ENCODE measurements around the gene RALGAPA1.
"Not testable (repeated sequence)": the region's sequence is repeated elsewhere in the genome, so short reads cannot be mapped to it uniquely, and the experiment has no call there.

The RALGAPA1 gene

DNA sequence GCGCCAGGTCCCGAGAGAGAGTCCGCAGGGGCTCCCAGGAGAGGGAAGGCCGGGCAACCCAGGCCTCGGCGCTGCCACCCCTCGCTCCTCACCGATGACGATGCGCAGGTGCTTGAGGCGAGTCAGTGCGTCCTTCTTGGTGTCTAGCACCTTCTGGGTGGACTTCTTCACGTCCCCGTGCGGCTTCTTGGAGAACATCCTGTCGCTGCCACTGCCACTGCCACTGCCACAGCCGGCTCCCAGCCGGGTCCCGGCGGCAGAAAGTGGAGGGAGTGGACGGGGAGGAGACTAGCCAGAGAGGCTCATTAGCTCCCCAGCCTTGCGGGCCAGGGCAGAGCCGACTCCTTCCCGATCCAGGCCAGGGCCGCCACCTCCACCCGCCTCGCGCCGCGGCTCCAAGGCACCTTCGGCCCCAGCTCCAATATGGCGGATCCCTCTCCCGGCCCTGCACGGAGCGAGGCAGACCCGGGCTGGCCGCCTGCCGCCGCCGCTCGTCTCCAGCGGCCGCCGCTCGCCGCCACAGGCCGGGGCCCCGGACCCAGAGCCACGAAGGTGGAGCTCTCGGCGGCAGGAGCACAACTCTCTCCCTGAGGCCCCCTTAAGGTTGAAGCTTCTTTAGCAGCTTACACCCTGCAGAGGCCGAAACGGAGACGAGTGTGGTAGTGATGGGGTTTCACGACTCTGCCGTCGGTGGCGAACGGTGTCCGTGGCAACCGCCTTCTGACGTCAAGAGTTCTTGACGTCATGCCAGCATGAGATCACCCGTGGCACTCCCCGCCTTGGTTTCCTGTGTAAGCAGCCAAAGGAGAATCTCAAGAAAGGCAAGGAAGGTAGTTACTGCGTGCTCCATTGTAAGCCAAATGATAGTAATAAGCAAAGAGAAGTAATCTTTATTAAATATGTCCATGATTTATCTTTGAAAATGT is at the start of gene RALGAPA1:
RALGAPA1 (minus strand) TSS at position 658 of the 926 bp plus-strand sequence; CDS start at position 198, 460 bp downstream.
- peak; percentile 95 for DNase-seq

DNA sequence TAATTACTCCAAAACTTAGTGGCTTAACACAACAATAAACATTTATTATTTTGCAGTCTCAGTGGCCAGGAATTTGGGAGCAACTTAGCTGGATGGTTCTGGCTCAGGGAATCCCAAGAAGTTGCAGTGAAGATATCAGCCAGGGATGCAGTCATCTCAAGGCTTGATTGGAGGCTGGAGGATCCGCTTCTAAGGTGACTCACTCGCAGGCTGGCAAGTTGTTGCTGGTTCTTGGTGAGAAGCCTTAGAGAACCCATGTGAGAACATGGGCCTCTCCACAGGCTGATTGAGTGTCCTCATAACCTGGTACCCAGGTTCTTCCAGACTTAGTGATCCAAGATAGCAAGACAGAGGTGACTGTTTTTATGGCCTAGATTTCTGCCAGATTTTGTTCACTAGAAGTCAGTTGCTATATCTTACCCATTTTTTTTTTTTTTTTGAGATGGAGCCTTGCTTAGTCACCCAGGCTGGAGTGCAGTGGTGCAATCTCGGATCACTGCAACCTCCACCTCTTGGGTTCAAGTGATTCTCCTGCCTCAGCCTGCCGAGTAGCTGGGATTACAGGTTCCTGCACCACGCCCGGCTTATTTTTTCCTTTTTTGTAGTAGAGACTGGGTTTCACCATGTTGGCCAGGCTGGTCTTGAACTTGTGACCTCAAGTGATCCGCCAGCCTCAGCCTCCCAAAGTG is 49.6 kb upstream of the RALGAPA1 start:
- no peak for DNase-seq

DNA sequence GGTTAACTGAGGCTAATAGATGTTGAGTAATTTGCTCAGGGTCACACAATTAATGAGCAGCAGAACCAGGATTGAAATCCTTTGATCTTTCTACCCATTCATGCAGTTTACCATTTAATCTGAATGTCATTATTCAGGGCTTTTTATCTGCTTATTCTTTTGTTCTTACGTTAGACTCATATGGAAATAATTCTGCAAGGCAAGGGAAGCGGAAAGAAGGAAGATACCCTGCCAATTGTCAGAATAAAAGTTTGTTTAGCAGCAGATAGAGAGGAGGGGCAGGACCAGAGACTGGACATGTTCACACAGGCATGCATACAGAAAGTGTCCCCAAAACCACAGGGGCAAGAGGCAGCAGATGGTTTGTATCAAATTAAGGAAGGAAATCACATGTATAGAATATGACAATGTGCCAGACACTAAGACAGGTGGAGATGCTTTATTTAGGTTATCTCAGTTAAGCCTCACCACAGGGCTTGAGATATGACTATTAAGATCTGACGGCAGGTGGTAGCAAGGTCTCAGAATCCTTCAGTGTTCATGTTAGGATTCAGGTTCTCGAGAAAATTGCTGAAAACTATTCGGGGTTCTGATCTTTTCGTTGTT is 46.9 kb upstream of the RALGAPA1 start:
- peak; percentile 14 for DNase-seq

DNA sequence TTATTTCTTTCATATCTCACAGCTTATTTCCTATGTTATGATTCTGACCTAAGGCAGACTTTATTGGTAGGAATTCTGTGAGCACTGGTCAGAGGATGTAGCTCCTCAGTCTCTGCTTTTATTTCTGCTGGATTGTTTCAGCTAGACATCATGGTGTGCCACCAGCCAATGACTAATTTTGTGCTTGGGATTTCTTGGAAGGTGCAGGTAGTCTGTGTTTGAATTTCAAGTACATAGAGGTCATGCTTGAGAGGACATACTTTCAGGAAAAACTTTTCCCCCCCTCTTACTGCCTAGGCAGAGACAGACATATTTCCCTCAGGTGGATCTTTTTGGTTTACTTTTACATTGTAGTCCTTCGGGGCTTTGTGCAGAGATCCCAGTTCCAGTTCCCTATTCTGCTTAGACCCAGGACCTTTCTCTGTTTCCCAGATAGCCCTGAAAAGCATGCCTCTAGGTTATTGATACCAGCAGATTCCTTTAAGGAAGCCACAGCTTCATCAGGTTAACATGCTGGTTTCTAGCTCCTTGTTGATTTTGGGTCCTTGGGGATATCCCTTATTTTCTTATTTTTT is 45.7 kb upstream of the RALGAPA1 start:
- no peak for DNase-seq

GRCh38 chr14:35853225-35853624 is 44.1 kb upstream of the RALGAPA1 start:
- no peak for DNase-seq

GRCh38 chr14:35851823-35852222 is 42.7 kb upstream of the RALGAPA1 start:
- no peak for DNase-seq

DNA sequence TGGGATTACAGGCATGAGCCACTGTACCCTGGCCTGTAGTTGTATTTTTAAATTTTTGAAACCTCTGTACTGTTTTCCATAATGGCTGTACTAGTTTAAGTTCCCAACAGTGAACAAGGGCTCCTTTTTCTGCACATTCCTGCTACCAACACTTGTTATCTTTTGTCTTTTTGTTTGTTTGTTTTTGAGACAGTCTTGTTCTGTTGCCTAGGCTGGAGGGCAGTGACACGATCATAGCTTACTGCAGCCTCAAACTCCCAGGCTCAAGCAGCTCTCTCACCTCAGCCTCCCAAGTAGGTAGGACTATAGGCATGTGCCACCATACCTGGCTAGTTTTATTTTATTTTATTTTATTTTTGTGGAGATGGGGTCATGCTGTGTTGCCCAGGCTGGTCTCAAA is 40.0 kb upstream of the RALGAPA1 start:
- DNase-seq = no peak

- no peak for DNase-seq
Measured at GRCh38 chr14:35847636-35848035, 38.5 kb upstream of the RALGAPA1 start.

DNA sequence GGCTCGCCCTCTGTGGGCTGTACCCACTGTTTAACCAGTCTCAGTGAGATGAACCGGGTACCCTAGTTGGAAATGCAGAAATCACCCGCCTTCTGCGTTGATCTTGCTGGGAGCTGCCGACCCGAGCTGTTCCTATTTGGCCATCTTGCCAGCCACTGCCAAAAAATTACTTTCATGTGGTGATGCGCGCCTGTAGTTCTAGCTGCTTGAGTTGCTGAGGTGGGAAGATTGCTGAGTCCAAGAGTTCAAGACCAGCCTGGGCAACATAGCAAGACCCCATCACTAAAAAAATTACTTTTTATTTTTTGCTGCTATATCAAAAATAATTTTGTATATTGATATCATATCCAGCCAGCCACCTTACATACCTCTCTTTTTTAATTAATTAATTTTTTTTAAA is 35.4 kb upstream of the RALGAPA1 start:
- DNase-seq = no peak

- not testable (repeated sequence) for DNase-seq
Measured at GRCh38 chr14:35842245-35842644, 33.1 kb upstream of the RALGAPA1 start.

- not testable (repeated sequence) for DNase-seq
Measured at GRCh38 chr14:35841704-35842103, 32.6 kb upstream of the RALGAPA1 start.

DNA sequence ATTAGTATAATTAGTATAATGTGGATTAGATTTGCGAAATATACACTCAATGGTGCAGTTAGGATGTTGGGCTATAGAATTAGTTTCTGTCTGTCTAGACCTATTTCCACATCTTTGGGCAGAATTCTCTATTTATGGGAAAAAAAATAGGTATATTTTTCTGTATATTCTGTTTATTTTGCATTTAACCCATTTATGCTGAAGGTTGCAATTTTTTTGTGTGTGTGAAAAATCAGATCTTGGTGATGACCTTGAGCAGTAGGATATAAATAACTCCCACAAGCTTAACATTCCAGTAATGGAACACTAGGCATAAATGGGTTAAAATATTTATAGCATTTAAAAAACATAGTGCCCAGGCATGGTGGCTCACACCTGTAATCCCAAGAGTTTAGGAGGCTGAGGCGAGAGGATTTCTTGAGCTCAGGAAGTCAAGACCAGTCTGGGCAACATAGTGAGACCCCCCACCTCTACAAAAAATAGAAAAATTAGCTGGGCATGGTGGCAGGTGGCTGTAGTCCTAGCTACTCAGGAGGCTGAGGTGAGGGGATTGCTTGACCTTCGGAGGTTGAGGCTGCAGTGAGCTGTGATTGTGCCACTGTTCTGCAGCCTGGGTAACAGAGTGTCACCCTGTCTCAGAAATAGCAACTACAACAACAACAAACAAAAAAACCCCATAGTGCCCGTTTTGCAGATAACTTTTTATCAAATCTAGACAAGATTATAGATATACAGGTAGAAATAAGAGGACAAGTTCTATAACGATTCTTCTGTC is 26.3 kb upstream of the RALGAPA1 start:
- no peak for DNase-seq

DNA sequence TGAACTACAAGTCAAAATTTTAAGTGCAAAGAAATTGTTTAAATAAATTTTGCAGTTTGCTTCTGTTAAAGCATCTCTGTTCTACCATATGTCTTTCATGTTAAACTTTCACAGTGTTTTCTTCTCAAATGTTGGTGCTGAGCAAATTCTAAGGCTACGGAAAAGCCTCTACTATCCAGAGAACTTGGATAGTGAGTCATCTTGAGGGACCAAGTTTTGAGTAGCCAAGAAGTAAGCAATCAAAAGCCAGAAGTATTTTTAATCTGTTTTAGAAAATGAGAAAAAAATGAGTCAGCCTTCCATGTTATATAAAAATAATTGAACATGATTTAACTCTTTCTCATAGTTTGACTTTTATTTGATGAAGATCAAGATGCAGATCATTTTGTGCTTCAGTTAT is 20.4 kb upstream of the RALGAPA1 start:
- no peak for DNase-seq

DNA sequence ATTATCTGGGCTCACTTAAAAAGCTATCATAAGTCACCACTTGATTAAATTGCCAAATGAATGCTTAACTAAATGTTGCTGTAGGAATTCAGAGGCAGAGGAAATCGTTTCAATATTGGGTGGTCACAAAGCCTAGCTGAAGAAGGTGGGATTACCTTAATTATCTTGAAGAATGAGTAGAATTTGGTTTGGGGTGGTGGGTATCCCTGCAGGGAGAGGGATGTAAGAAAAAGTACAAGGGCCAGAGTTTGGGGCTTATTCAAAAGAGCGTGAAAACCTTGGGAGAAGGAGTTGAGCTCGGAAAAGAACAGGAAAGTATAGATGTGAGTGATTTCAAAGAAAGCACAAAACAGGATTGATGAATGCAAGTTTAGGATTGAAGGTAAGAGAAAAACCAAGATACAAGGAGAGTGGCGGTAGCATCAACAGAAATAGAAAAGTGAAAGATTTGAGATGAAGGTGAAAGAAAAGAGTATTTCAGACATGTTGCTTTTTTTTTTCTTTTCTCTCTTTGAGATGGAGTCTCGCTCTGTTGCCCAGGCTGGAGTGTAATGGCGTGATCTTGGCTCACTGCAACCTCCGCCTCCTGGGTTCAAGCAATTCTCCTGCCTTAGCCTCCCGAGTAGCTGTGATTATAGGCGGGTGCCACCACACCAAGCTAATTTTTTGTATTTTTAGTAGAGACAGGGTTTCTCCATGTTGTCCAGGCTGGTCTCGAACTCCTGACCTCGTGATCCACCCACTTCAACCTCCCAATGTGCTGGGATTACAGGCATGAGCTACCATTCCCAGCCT is 18.8 kb upstream of the RALGAPA1 start:
- DNase-seq = no peak

GRCh38 chr14:35826952-35827416 is 17.9 kb upstream of the RALGAPA1 start:
- no peak for DNase-seq

- DNase-seq = peak; percentile 99
Measured at GRCh38 chr14:35826218-35826951, 17.3 kb upstream of the RALGAPA1 start, which contains the start of gene BRMS1L. Gene BRMS1L, plus strand, starts transcription at chr14:35826338. Its CDS starts 179 bp downstream, at chr14:35826517.

GRCh38 chr14:35825968-35826217 is 16.8 kb upstream of the RALGAPA1 start:
- DNase-seq = no peak

DNA sequence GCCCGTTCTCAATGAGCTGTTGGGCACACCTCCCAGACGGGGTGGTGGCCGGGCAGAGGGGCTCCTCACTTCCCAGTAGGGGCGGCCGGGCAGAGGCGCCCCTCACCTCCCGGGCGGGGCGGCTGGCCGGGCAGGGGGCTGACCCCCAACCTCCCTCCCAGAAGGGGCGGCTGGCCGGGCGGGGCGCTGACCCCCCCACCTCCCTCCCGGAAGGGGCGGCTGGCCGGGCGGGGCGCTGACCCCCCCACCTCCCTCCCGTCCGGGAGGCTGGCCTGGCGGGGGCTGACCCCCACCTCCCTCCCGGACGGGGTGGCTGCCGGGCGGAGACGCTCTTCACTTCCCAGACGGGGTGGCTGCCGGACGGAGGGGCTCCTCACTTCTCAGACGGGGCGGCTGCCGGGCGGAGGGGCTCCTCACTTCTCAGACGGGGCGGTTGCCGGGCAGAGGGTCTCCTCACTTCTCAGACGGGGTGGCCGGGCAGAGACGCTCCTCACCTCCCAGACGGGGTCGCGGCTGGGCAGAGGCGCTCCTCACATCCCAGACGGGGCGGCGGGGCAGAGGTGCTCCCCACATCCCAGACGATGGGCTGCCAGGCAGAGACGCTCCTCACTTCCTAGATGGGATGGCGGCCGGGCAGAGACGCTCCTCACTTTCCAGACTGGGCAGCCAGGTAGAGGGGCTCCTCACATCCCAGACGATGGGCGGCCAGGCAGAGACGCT is 15.5 kb upstream of the RALGAPA1 start:
- not testable (repeated sequence) for DNase-seq

GRCh38 chr14:35822501-35822900 is 13.4 kb upstream of the RALGAPA1 start:
- no peak for DNase-seq
